GM12865 (cell line): Measurements from ENCODE around the gene DCDC2C.

Experiments used
- DNase-seq: peaks from one replicate; pipeline ENCODE4 v3.0.0; 2010; ENCODE audit warnings: low read depth
- H3K4me3 ChIP-seq: 2 replicates; pipeline ENCODE4 v1.5.1; 2011; ENCODE audit warnings: mild to moderate bottlenecking, low read depth, low read length, control low read depth
- TF ChIP-seq, protein P1 (sequence below): IDR thresholded peaks from 2 replicates; pipeline ENCODE4 v1.5.1; 2011; ENCODE audit warnings: low read length, control low read depth, low read depth, inconsistent platforms; ENCODE audit not compliant: insufficient read depth; ENCODE audit errors: missing control alignments

The DCDC2C gene

GRCh38 chr2:3849213-3849612, 145.8 kb downstream of the DCDC2C start:
- no peak for DNase-seq
- TF ChIP-seq, protein P1, sequence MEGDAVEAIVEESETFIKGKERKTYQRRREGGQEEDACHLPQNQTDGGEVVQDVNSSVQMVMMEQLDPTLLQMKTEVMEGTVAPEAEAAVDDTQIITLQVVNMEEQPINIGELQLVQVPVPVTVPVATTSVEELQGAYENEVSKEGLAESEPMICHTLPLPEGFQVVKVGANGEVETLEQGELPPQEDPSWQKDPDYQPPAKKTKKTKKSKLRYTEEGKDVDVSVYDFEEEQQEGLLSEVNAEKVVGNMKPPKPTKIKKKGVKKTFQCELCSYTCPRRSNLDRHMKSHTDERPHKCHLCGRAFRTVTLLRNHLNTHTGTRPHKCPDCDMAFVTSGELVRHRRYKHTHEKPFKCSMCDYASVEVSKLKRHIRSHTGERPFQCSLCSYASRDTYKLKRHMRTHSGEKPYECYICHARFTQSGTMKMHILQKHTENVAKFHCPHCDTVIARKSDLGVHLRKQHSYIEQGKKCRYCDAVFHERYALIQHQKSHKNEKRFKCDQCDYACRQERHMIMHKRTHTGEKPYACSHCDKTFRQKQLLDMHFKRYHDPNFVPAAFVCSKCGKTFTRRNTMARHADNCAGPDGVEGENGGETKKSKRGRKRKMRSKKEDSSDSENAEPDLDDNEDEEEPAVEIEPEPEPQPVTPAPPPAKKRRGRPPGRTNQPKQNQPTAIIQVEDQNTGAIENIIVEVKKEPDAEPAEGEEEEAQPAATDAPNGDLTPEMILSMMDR: no peak
- H3K4me3 ChIP-seq: no peak overlapping the region

DNA sequence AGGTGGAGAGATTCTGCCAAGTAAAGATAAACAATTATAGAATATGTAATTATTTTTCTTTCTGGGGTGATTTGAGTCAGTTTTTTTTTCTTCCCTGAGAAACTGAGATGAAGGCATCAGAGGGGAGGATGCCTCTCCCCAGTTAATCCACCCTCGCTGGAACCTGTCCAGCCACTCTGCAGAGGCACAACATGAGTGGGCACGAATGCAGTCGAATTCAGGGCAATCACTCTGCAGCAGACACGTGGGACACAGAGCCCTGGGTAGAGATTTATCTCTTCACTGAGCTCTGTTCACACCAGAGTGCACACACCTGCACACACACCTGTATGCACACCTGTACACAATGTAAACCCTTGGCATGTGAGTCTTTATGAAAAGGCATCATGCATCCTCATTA, 154.2 kb downstream of the DCDC2C start:
- TF ChIP-seq, protein P1: no peak
- H3K4me3 ChIP-seq: no peak overlapping the region
- no peak for DNase-seq

DNA sequence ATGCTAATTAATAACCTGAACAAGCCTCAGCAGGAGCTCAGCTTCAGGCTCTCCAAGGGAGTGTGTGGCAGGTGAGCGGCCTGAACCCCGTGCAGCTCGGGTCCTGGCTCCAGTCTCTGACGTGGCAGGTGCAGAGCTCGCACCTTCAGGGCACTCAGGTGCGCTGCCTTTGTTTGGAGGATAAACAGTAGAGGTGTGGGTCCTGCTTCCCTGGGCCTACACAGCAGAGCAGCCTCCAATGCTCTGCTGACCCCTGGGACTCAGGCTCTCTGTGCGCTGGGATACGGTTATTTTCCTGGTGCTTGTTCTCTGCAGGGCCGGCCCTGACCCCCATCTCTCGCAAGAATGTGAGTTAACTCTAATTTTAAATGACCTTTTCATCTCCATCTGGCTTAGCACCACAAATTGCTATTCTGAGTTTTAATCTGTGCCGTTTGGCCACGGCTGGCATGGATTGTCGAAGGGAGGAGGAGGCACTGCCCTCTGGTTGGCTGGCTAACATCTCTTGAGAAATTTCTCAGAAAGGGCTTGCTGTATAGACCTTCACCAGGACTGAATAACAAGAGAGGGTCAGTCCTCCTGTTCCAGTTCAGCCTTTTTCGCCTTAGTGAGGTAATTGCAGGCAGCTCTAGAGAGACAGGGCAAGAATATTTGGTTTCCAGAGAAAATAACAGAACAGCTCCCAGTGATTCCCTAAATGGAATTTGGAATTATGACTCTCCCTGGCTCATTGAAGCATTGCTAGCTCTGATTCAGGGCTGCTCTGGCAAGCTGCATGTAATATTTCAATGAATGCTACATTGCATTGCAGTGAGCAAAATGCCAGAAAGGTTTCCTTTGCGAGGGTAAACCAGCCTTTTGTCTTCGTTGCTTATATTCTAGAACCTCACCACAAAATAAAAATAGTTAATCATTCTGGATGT, 161.8 kb downstream of the DCDC2C start:
- TF ChIP-seq, protein P1: no peak
- no peak for DNase-seq
- no peak overlapping the region for H3K4me3 ChIP-seq

- DNase-seq: no peak
- no peak overlapping the region for H3K4me3 ChIP-seq
- TF ChIP-seq, protein P1: no peak
Observed at GRCh38 chr2:3867469-3867868, 164.1 kb downstream of the DCDC2C start.

DNA sequence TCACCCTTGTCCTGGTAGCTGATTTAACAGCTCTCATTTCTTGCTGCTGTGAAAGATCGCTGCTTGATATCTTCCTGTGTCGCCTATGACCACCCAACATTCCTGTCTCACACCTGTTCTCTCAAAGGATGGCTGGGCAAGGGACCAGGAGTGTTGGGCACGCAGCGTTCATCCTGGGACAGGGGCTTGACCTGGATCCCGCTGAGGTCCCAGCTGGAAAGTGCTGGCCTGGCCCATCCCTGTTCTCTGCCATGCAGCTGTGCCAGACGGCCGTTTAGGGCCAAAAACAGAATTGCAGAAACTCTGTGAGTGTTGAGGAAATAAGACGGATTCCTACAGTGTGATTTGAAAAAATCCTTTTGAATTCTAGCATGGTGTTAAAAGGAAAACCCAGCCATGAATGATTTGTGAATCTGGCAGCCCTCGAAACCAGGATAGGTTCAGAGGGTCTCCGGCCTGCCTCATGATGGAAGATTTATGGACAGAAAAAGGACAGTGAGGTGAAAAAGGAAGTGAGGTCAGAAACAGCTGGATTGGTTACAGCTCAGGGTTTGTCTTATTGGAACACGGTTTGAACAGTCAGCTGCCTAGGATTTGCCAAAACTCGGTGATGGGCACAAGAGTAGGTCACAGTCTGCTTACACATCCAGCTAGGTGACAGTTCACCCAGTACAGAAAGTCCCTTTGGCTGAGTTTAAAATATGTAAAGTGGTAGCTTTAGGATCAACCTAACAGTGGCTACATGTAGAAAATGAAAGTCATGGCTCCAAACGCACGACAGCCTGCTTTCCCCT, 164.8 kb downstream of the DCDC2C start:
- DNase-seq: no peak
- TF ChIP-seq, protein P1: no peak

DNA sequence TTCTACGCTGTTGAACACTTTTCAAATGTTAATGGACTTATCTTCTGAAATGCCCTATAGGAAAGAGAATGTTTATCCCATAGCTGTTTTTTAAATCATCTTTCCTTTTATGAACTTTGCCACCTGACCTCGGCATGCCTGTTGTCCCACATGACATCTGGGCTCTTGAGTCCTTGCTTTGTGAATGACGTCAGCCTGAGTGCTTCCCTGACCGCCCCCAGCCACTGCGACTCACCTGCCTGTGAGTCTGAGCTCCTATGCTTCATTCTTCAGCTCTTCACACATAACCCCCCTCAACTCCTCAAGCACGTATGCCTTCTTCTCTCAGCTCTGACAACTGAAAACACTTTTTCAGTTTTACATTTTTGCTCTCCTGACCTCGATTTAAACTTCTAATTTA, 166.8 kb downstream of the DCDC2C start:
- DNase-seq: no peak
- TF ChIP-seq, protein P1: no peak
- no peak overlapping the region for H3K4me3 ChIP-seq

More for the DNA sequence above, 164.8 kb downstream of the DCDC2C start:
- H3K4me3 ChIP-seq: no peak overlapping the region
